HepG2 (cell line): ENCODE results near the gene SEMA6D.

Experiments used
- ARNT ChIP-seq: fragments of 450-650 bp; IDR thresholded peaks from 2 replicates; pipeline ENCODE4 v1.6.1; 2017
- CTCF ChIP-seq: sonication (generic); formaldehyde crosslinking; IDR thresholded peaks from 2 replicates; pipeline ENCODE4 v1.5.0; 2020; ENCODE audit warnings: mild to moderate bottlenecking, missing genetic modification reagents, moderate library complexity
- FOSL1 ChIP-seq: sonication (generic); formaldehyde crosslinking; IDR thresholded peaks from 2 replicates; pipeline ENCODE4 v1.9.0; 2021; ENCODE audit warnings: missing genetic modification reagents, borderline replicate concordance
- GATAD2A ChIP-seq: IDR thresholded peaks from 2 replicates; pipeline ENCODE4 v1.6.1; 2016
- GPBP1L1 ChIP-seq: sonication (generic); formaldehyde crosslinking; IDR thresholded peaks from 2 replicates; pipeline ENCODE4 v1.5.0; 2020; ENCODE audit warnings: mild to moderate bottlenecking, missing genetic modification reagents
- MTA1 ChIP-seq: sonication (generic); formaldehyde crosslinking; IDR thresholded peaks from 2 replicates; pipeline ENCODE4 v1.4.0; 2020; ENCODE audit warnings: missing genetic modification reagents, mild to moderate bottlenecking, borderline replicate concordance
- POLR2AphosphoS2 ChIP-seq: IDR thresholded peaks from 2 replicates; pipeline ENCODE4 v1.6.1; 2011; ENCODE audit warnings: low read depth, low read length, improper control_type of control experiment
- RAD51 ChIP-seq: fragments of 450-650 bp; IDR thresholded peaks from 2 replicates; pipeline ENCODE4 v1.6.1; 2016; ENCODE audit warnings: borderline replicate concordance
- ZNF17 ChIP-seq: sonication (generic); formaldehyde crosslinking; IDR thresholded peaks from 2 replicates; pipeline ENCODE4 v1.5.0; 2020; ENCODE audit warnings: mild to moderate bottlenecking, missing genetic modification reagents
- ZNF326 ChIP-seq: sonication (generic); formaldehyde crosslinking; IDR thresholded peaks from 2 replicates; pipeline ENCODE4 v1.4.0; 2020; ENCODE audit warnings: missing genetic modification reagents, borderline replicate concordance
- ZNF407 ChIP-seq: sonication (generic); formaldehyde crosslinking; IDR thresholded peaks from one replicate; pipeline ENCODE4 v1.5.1; 2020; ENCODE audit warnings: mild to moderate bottlenecking, missing genetic modification reagents; ENCODE audit errors: not compliant biosample characterization

GRCh38 chr15:47727676-47728075 is 10.4 kb downstream of the SEMA6D start:
- TF ChIP-seq GATAD2A (CRISPR knock-in tag): no peak
- no peak for TF ChIP-seq FOSL1 (CRISPR knock-in tag)
- TF ChIP-seq MTA1 (CRISPR knock-in tag): no peak
- no peak for TF ChIP-seq ZNF407 (CRISPR knock-in tag)
- no peak for TF ChIP-seq ARNT
- TF ChIP-seq POLR2AphosphoS2: no peak
- TF ChIP-seq CTCF (CRISPR knock-in tag): no peak
- TF ChIP-seq RAD51: no peak
- no peak for TF ChIP-seq ZNF326 (CRISPR knock-in tag)
- TF ChIP-seq ZNF17 (CRISPR knock-in tag): no peak
- no peak for TF ChIP-seq GPBP1L1 (CRISPR knock-in tag)
